A549 (cell line): ENCODE results near the gene LINC01488. TPM values are rescaled to one million over a fixed set of nuclear protein-coding genes. Genes with fewer than 3 reads are reported as not detected.
A peak's percentile ranks its signal among the peaks of the same experiment; 100 is the strongest.

Experiments
- ATAC-seq, 2 experiments: fragments of 200-7000 bp in 1 of 2; fragments of >200 bp in 1 of 2; cut with Nextera tagmentation in 1 of 2; cut with Tn5 transposase in 1 of 2; 3 replicates each; pipeline versions ENCODE4 v1.8.0 to v1.9.1; 2018 to 2020; ENCODE audit warnings: mild to moderate bottlenecking in 1 of 2, moderate library complexity in 1 of 2
- CTCF ChIA-PET: fragments of 300-600 bp; sonication (Branson Sonifier 250); formaldehyde crosslinking; extraction: SDS; loops from one replicate; lab custom pipeline; 2021; ENCODE audit warnings: antibody characterized with exemption, inconsistent platforms; lab: Yijun Ruan, JAX
- POLR2A ChIA-PET: fragments of 350-600 bp; formaldehyde crosslinking; extraction: SDS; loops from one replicate; lab custom pipeline; 2021; ENCODE audit warnings: antibody characterized with exemption, inconsistent platforms; lab: Yijun Ruan, JAX
- DNase-seq, 2 experiments: peaks; one replicate each; pipeline versions ENCODE4 v3.0.0 to v3.0.0-alpha.2; 2011 to 2016; ENCODE audit warnings: low read depth in 1 of 2, low spot score in 1 of 2
- FAIRE-seq: peaks from 2 replicates; lab custom pipeline; 2011; peaks lifted over from hg19 to GRCh38; lab: Jason Lieb, UNC
- H3K27ac ChIP-seq, 2 experiments: fragments of >200 bp; sonication (Bioruptor Twin); formaldehyde crosslinking; 3 replicates each; pipeline ENCODE4 v1.5.1; 2016 to 2017
- H3K4me1 ChIP-seq: fragments of >200 bp; sonication (Bioruptor Twin); formaldehyde crosslinking; 3 replicates; pipeline ENCODE4 v1.6.1; 2016
- H3K4me2 ChIP-seq: fragments of >200 bp; sonication (Bioruptor Twin); formaldehyde crosslinking; 3 replicates; pipeline ENCODE4 v1.6.1; 2016
- H3K4me3 ChIP-seq: fragments of >200 bp; sonication (Bioruptor Twin); formaldehyde crosslinking; 3 replicates; pipeline ENCODE4 v1.5.1; 2016
- H3K9me3 ChIP-seq: fragments of >200 bp; sonication (Bioruptor Twin); formaldehyde crosslinking; 3 replicates; pipeline ENCODE4 v1.6.1; 2016
- ATOH8 ChIP-seq: fragments of 250-450 bp; sonication (Bioruptor Pico); IDR thresholded peaks from 2 replicates; pipeline ENCODE4 v1.5.0; 2020; ENCODE audit warnings: low read depth, mild to moderate bottlenecking, moderate library complexity
- BHLHE40 ChIP-seq: IDR thresholded peaks from 2 replicates; pipeline ENCODE4 v1.6.1; 2012; ENCODE audit warnings: low read depth, low read length, inconsistent platforms
- CEBPB ChIP-seq, 2 experiments: fragments of >200 bp in 1 of 2; sonication (Bioruptor Twin) in 1 of 2; formaldehyde crosslinking in 1 of 2; IDR thresholded peaks; 2 replicates each; pipeline ENCODE4 v1.6.1; 2012 to 2016
- E2F6 ChIP-seq: IDR thresholded peaks from 2 replicates; pipeline ENCODE4 v1.6.1; 2012; ENCODE audit warnings: low read depth, borderline replicate concordance
- EHMT2 ChIP-seq: fragments of 200-600 bp; sonication (generic); IDR thresholded peaks from 2 replicates; pipeline ENCODE4 v1.6.1; 2016; ENCODE audit warnings: antibody characterized with exemption, low read depth, mild to moderate bottlenecking, moderate library complexity
- FOXS1 ChIP-seq: fragments of 250-450 bp; sonication (Bioruptor Pico); IDR thresholded peaks from 2 replicates; pipeline ENCODE4 v1.5.0; 2020; ENCODE audit warnings: mild to moderate bottlenecking, moderate library complexity
- KDM5A ChIP-seq: fragments of 200-600 bp; sonication (generic); IDR thresholded peaks from 2 replicates; pipeline ENCODE4 v1.6.1; 2016; ENCODE audit warnings: antibody characterized with exemption, mild to moderate bottlenecking
- PHF8 ChIP-seq: fragments of 200-600 bp; sonication (generic); IDR thresholded peaks from 2 replicates; pipeline ENCODE4 v1.6.1; 2016; ENCODE audit warnings: low read depth, mild to moderate bottlenecking, antibody characterized with exemption, moderate library complexity, borderline replicate concordance
- SMC3 ChIP-seq: fragments of >200 bp; sonication (Bioruptor Twin); formaldehyde crosslinking; IDR thresholded peaks from 3 replicates; pipeline ENCODE4 v1.6.1; 2018; ENCODE audit warnings: inconsistent platforms
- SREBF2 ChIP-seq: fragments of 450-650 bp; IDR thresholded peaks from 2 replicates; pipeline ENCODE4 v1.6.1; 2014; ENCODE audit warnings: mild to moderate bottlenecking, moderate library complexity
- TP53 ChIP-seq: fragments of 250-450 bp; sonication (Bioruptor Pico); IDR thresholded peaks from 2 replicates; pipeline ENCODE4 v1.5.0; 2021; ENCODE audit warnings: mild to moderate bottlenecking, moderate library complexity
- ZSCAN20 ChIP-seq: fragments of 250-450 bp; sonication (Bioruptor Pico); IDR thresholded peaks from 2 replicates; pipeline ENCODE4 v1.8.0; 2022; ENCODE audit warnings: mild to moderate bottlenecking, moderate library complexity
- WGBS: methylation state at CpG from one replicate; pipeline ENCODE4 v1.1.6; 2017; ENCODE audit errors: missing lambda C conversion rate; 5-methylcytosine and 5-hydroxymethylcytosine counted together
- polyA plus RNA-seq, 4 experiments: library from polyadenylated mRNA; depleted of rRNA in 3 of 4; stranded (reverse); fragments of >200 nt; fragmentation: RNase III in 1 of 4; extraction: RNeasy Plus Mini Kit Qiagen cat#74134 plus additional on column Dnase treatment in 1 of 4; gene quantifications; 2 replicates in 3 of 4; 3 replicates in 1 of 4; pipeline ENCODE4 v1.2.3, GENCODE V29; 2011 to 2017
- TF ChIP-seq, protein P1 (sequence below): fragments of 200-600 bp; sonication (generic); IDR thresholded peaks from 2 replicates; pipeline ENCODE4 v1.6.1; 2016; ENCODE audit warnings: antibody characterized with exemption, mild to moderate bottlenecking, moderate library complexity
- TF ChIP-seq, protein P2 (sequence below): fragments of 250-450 bp; sonication (Bioruptor Pico); IDR thresholded peaks from 2 replicates; pipeline ENCODE4 v1.5.0; 2021; ENCODE audit warnings: mild to moderate bottlenecking, moderate library complexity, borderline replicate concordance
- TF ChIP-seq, protein P3 (sequence below): fragments of 150-350 bp; IDR thresholded peaks from 2 replicates; pipeline ENCODE4 v1.6.1; 2014; ENCODE audit warnings: low read depth, mild to moderate bottlenecking, low read length
- TF ChIP-seq, protein P4 (sequence below): IDR thresholded peaks from 2 replicates; pipeline ENCODE4 v1.6.1; 2012

The LINC01488 gene
- polyA plus RNA-seq, 2 of the 4 experiments (the other 2 are of a cell fraction) = 0.05 TPM; not detected in 1

DNA sequence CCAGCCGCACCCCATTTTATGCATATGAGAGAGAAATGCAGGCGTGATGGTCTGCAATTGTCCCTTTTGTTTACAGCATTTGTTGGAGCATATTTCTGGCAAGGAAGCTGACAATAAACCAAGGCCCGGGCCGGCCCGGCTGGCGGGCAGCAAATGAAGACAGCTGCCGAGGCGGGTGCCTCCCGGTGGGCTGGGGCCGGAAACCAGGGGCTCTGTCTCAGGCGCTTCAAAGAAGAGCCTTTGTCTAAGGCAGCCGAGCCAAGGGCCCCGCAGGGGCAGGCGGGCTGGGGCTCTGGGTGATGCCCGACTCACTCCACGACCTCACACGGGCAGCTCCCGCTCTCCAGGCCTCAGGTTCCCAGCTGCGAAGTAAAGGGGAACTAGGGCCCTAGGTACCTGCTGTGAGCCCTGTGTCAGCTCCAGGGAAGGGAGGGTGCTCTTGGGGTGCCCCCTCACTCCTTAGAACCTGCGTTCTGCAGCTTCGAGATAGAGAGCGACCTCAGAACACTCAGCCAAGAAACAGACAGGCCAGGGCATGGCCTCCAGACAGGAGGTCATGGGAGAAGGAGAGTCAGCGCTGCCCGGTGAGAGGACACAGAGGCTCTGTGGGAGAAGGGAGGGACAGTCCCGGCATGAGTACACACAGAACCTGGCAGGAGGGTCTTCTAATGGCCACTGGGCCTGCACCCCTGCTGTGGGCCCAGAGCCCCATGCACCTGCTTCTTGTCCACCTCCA, 2.4 kb downstream of the LINC01488 start:
- ATAC-seq (no peak), DNase-seq (no peak), FAIRE-seq (no peak)
- TF ChIP-seq E2F6 (no peak), SREBF2 (no peak), ATOH8 (no peak), SMC3 (no peak), PHF8 (no peak), EHMT2 (no peak), CEBPB (IDR thresholded peaks at IDR 0.05) (no peak), TP53 (CRISPR knock-in tag) (no peak), FOXS1 (no peak), ZSCAN20 (CRISPR knock-in tag) (no peak), KDM5A (no peak), BHLHE40 (no peak)
- TF ChIP-seq, protein P1, sequence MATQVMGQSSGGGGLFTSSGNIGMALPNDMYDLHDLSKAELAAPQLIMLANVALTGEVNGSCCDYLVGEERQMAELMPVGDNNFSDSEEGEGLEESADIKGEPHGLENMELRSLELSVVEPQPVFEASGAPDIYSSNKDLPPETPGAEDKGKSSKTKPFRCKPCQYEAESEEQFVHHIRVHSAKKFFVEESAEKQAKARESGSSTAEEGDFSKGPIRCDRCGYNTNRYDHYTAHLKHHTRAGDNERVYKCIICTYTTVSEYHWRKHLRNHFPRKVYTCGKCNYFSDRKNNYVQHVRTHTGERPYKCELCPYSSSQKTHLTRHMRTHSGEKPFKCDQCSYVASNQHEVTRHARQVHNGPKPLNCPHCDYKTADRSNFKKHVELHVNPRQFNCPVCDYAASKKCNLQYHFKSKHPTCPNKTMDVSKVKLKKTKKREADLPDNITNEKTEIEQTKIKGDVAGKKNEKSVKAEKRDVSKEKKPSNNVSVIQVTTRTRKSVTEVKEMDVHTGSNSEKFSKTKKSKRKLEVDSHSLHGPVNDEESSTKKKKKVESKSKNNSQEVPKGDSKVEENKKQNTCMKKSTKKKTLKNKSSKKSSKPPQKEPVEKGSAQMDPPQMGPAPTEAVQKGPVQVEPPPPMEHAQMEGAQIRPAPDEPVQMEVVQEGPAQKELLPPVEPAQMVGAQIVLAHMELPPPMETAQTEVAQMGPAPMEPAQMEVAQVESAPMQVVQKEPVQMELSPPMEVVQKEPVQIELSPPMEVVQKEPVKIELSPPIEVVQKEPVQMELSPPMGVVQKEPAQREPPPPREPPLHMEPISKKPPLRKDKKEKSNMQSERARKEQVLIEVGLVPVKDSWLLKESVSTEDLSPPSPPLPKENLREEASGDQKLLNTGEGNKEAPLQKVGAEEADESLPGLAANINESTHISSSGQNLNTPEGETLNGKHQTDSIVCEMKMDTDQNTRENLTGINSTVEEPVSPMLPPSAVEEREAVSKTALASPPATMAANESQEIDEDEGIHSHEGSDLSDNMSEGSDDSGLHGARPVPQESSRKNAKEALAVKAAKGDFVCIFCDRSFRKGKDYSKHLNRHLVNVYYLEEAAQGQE = no peak
- TF ChIP-seq, protein P2, sequence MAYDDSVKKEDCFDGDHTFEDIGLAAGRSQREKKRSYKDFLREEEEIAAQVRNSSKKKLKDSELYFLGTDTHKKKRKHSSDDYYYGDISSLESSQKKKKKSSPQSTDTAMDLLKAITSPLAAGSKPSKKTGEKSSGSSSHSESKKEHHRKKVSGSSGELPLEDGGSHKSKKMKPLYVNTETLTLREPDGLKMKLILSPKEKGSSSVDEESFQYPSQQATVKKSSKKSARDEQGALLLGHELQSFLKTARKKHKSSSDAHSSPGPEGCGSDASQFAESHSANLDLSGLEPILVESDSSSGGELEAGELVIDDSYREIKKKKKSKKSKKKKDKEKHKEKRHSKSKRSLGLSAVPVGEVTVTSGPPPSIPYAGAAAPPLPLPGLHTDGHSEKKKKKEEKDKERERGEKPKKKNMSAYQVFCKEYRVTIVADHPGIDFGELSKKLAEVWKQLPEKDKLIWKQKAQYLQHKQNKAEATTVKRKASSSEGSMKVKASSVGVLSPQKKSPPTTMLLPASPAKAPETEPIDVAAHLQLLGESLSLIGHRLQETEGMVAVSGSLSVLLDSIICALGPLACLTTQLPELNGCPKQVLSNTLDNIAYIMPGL = no peak
- TF ChIP-seq, protein P3, sequence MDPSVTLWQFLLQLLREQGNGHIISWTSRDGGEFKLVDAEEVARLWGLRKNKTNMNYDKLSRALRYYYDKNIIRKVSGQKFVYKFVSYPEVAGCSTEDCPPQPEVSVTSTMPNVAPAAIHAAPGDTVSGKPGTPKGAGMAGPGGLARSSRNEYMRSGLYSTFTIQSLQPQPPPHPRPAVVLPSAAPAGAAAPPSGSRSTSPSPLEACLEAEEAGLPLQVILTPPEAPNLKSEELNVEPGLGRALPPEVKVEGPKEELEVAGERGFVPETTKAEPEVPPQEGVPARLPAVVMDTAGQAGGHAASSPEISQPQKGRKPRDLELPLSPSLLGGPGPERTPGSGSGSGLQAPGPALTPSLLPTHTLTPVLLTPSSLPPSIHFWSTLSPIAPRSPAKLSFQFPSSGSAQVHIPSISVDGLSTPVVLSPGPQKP = no peak
- TF ChIP-seq, protein P4, sequence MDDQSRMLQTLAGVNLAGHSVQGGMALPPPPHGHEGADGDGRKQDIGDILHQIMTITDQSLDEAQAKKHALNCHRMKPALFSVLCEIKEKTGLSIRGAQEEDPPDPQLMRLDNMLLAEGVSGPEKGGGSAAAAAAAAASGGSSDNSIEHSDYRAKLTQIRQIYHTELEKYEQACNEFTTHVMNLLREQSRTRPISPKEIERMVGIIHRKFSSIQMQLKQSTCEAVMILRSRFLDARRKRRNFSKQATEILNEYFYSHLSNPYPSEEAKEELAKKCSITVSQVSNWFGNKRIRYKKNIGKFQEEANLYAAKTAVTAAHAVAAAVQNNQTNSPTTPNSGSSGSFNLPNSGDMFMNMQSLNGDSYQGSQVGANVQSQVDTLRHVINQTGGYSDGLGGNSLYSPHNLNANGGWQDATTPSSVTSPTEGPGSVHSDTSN = no peak
- H3K27ac ChIP-seq = peak overlapping the region in 1 of 2 experiments; percentile 71; a peak in 2 of 6 replicates
- 91% methylated on average over 20 of the region's 25 CpGs for WGBS
- peaks cover 4% of the 10 kb centered on the region; the same call in 1 of the 3 replicates for H3K9me3 ChIP-seq
- peaks cover 44% of the 10 kb centered on the region for H3K4me1 ChIP-seq
- ChIA-PET POLR2A (no interaction called here), CTCF (no interaction called here)
- H3K4me2 ChIP-seq = no peak overlapping the region
- H3K4me3 ChIP-seq = no peak overlapping the region
